AG04449 (cell line): ENCODE data around the gene DCHS1.
A peak's percentile ranks its signal among the peaks of the same experiment; 100 is the strongest.

Experiments used
- CTCF ChIA-PET: fragments of 350-600 bp; formaldehyde crosslinking; extraction: SDS; loops from one replicate; lab custom pipeline; 2021; ENCODE audit warnings: antibody characterized with exemption; lab: Yijun Ruan, JAX
- POLR2A ChIA-PET: fragments of 400-600, 350-600 bp; formaldehyde crosslinking; extraction: SDS; loops from one replicate; lab custom pipeline; 2020; ENCODE audit warnings: antibody characterized with exemption, inconsistent platforms; lab: Yijun Ruan, JAX
- DNase-seq: peaks from one replicate; pipeline ENCODE4 v3.0.0-alpha.2; 2010; ENCODE audit warnings: low read depth, low spot score
- H3K4me3 ChIP-seq: 2 replicates; pipeline ENCODE4 v1.5.1; 2011; ENCODE audit warnings: low read depth, mild to moderate bottlenecking, control low read depth, low read length
- TF ChIP-seq, protein P1 (sequence below): IDR thresholded peaks from one replicate; pipeline ENCODE4 v1.5.1; 2011; ENCODE audit warnings: mild to moderate bottlenecking, moderate library complexity, low read length, control low read depth, inconsistent platforms; ENCODE audit not compliant: insufficient read depth; ENCODE audit errors: missing control alignments

DCHS1 gene

DNA sequence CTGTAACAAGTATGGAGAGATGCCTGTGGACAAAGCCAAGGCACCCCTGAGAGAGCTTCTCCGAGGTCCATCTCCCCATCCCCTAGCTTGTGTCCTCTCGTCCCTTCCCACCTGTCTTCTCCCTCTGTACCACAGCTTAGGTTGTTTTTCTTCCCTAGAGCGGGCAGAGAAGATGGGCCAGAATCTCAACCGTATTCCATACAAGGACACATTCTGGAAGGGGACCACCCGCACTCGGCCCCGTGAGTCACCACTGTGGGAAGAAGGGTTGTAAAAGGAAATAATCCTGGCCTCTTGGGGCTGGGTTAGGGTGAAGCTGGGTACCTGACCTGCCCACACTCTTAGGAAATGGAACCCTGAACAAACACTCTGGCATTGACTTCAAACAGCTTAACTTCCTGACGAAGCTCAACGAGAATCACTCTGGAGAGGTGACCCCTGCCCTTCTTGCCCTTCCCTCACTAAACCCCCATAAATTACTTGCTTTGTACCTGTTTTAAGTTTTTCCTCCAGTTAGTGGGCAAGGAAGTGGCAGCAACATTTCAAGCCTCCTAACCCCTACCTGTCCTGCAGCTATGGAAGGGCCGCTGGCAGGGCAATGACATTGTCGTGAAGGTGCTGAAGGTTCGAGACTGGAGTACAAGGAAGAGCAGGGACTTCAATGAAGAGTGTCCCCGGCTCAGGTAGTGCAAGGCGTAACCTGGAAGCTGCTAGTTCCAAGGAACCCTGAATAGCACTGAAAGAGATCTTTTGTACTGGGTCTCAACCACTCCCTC is 46.7 kb downstream of the DCHS1 start:
- ChIA-PET CTCF (interaction anchor here (1.1 to 1.8 kb wide), 6 partner anchors 10 to 229 kb away, joined by 3 to 7 read pairs (median 4); partner anchors contain the start of genes MRPL17 and TPP1), POLR2A (interaction anchor here (0.6 kb wide), 1 partner anchor 12 kb away, joined by 3 read pairs; no protein-coding TSS in a partner anchor)
- TF ChIP-seq, protein P1, sequence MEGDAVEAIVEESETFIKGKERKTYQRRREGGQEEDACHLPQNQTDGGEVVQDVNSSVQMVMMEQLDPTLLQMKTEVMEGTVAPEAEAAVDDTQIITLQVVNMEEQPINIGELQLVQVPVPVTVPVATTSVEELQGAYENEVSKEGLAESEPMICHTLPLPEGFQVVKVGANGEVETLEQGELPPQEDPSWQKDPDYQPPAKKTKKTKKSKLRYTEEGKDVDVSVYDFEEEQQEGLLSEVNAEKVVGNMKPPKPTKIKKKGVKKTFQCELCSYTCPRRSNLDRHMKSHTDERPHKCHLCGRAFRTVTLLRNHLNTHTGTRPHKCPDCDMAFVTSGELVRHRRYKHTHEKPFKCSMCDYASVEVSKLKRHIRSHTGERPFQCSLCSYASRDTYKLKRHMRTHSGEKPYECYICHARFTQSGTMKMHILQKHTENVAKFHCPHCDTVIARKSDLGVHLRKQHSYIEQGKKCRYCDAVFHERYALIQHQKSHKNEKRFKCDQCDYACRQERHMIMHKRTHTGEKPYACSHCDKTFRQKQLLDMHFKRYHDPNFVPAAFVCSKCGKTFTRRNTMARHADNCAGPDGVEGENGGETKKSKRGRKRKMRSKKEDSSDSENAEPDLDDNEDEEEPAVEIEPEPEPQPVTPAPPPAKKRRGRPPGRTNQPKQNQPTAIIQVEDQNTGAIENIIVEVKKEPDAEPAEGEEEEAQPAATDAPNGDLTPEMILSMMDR, result no peak
- H3K4me3 ChIP-seq, result no peak overlapping the region
- DNase-seq, result no peak

DNA sequence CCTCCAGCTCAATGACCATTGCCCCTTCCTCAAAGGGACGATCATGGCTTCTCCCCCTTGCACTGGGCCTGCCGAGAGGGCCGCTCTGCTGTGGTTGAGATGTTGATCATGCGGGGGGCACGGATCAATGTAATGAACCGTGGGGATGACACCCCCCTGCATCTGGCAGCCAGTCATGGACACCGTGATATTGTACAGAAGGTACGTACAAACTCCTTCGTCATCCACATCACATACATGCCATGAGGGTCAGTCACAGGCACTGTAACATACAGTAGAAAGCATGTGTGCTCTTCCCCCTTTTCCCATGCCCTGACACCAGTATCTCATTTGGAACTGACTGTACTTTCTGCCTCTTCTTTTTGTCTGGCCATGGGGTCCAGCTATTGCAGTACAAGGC is 47.6 kb downstream of the DCHS1 start:
- CTCF ChIA-PET, result interaction anchor here (1.1 to 1.8 kb wide), 8 partner anchors 10 to 230 kb away, joined by 3 to 8 read pairs (median 4); partner anchors contain the start of genes MRPL17 and TPP1
- POLR2A ChIA-PET, result interaction anchor here (0.6 to 0.9 kb wide), 3 partner anchors 8 to 15 kb away, joined by 3 to 4 read pairs (median 3); no protein-coding TSS in a partner anchor
- DNase-seq, result no peak
- TF ChIP-seq, protein P1, result no peak
- H3K4me3 ChIP-seq, result peak overlapping the region; percentile 21

DNA sequence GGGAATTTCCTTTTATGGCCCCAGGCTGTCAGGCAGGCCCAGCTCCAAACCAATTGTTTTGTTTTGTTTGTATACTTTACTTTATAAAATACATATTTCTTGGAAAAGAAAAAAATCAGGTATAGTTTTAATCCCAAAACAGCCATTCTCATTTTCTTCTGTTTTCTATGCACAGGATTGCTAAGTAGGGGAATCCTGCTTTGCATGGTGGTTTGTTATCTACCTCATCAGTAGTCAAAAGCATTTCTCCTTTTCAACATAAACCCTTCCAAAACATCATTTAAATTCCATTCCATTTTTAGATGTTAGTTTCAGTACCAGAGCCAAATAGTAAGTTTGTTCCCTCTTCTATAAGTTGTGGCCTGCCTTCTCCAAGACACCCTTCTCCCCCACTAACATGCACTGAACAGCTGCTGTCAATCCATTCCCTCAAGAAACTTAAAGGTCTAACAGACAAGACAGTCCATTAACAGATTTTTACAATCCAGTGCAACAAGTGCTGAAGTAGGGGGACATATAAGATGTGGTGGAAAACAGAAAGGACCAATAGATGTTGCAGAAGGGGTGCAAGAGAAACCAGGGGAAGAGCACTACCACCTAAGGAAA is 48.3 kb downstream of the DCHS1 start:
- peak overlapping the region; percentile 21 for H3K4me3 ChIP-seq
- CTCF ChIA-PET, result interaction anchor here (1.4 to 4.4 kb wide), 8 partner anchors 11 to 229 kb away, joined by 3 to 19 read pairs (median 4); partner anchors contain the start of genes MRPL17 and TPP1
- TF ChIP-seq, protein P1, result no peak
- POLR2A ChIA-PET, result interaction anchor here (0.6 to 1.2 kb wide), 7 partner anchors 9 to 228 kb away, joined by 3 to 9 read pairs (median 3); partner anchors contain the start of genes MRPL17 and TPP1
- no peak for DNase-seq

DNA sequence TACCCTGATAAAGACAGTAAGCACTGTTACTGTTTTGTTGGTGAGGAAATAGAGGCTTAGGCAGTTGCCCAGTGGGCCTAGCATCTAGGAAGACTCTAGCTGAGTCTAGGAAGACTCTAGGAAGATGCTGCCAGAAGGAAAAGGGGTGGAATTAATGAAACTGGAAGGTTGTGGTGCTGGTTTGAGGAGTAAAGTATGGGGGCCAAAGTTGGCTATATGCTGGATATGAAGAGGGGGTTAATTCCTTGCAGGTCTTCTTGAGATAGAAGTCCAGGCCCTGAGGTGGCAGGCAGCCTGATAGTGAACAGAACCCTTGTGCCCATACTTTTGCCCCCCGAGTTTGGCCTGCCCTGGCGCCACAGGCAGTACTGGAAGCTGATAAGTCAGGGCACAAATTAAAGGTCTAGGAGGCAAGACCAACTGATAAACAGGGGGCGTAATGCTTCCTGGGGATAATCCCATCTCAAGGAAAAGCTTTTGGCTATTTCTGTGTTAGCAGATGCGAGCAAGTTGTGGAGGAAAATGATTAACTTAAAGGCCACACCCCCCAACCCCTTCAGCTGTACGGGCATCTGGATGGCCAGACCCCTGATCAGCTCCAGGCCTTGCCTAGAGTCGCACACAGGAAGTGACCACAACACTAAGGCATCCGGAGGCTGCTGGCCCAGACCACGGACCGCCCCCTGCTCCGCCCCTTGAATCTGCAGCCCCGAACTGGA is 49.0 kb downstream of the DCHS1 start:
- POLR2A ChIA-PET, result interaction anchor here (0.6 to 1.2 kb wide), 5 partner anchors 12 to 227 kb away, joined by 3 to 9 read pairs (median 3); partner anchors contain the start of genes MRPL17 and TPP1
- CTCF ChIA-PET, result interaction anchor here (1.4 to 4.4 kb wide), 7 partner anchors 12 to 229 kb away, joined by 3 to 19 read pairs (median 4); partner anchors contain the start of genes MRPL17 and TPP1
- peak; percentile 68 for DNase-seq
- H3K4me3 ChIP-seq, result peak overlapping the region; percentile 40
- TF ChIP-seq, protein P1, result no peak

DNA sequence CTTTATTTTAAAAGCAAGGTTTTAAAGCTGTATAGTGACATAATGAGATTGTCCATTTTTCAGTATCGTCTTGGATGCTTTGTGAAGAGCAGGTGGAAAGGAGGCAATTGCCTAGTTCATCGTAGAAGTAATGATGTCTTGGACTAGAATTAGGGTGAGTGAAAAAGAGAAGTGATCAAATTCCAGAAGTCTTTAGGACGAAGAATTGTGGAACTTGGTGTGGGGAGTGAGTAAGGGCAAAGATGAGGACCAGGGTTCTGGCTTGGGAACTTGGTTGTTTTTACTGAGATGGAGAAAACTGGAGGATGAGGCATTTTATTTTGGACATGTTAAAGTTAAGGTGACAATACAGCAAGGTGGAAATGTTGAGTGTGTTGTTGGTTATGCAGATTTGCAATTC is 50.8 kb downstream of the DCHS1 start:
- POLR2A ChIA-PET, result interaction anchor here (0.7 to 1.0 kb wide), 3 partner anchors 14 to 124 kb away, joined by 3 to 4 read pairs (median 4); partner anchors contain the start of genes ARFIP2, TIMM10B and TPP1
- H3K4me3 ChIP-seq, result peak overlapping the region; percentile 97
- no peak for DNase-seq
- TF ChIP-seq, protein P1, result no peak
- CTCF ChIA-PET, result interaction anchor here (0.6 to 4.4 kb wide), 18 partner anchors 8 to 1043 kb away, joined by 3 to 19 read pairs (median 4); partner anchors contain the start of genes MRPL17 and TPP1
